ENCODE results near the gene ARHGEF37.

Gene ARHGEF37

DNA sequence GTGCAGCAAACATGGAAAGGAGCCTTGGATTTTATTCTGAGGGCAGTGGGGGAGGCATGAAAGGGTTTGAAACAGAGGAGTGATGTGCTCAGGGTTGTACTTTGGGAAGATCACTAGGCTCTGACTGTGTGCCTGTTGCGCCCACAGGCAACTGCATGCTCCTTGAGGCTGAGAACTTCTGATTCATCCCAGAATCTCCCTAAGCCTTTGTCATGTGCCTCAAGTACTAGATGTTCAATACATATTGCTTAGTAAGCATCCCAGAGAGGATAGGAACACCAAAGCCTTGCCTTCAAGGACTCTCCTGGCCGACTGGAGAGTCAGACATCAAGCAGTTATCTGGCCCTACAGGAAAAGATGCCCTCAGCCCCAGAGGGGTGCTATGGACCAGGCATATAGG lies 54.1 kb downstream of the ARHGEF37 start:
- no peak for FAIRE-seq
- DNase-seq (ENCODE audit: insufficient read length, low spot score), result no peak
- TF ChIP-seq, protein P1, sequence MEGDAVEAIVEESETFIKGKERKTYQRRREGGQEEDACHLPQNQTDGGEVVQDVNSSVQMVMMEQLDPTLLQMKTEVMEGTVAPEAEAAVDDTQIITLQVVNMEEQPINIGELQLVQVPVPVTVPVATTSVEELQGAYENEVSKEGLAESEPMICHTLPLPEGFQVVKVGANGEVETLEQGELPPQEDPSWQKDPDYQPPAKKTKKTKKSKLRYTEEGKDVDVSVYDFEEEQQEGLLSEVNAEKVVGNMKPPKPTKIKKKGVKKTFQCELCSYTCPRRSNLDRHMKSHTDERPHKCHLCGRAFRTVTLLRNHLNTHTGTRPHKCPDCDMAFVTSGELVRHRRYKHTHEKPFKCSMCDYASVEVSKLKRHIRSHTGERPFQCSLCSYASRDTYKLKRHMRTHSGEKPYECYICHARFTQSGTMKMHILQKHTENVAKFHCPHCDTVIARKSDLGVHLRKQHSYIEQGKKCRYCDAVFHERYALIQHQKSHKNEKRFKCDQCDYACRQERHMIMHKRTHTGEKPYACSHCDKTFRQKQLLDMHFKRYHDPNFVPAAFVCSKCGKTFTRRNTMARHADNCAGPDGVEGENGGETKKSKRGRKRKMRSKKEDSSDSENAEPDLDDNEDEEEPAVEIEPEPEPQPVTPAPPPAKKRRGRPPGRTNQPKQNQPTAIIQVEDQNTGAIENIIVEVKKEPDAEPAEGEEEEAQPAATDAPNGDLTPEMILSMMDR (IDR thresholded peaks at IDR 0.05; ENCODE audit: insufficient read depth, missing control alignments), result no peak

DNA sequence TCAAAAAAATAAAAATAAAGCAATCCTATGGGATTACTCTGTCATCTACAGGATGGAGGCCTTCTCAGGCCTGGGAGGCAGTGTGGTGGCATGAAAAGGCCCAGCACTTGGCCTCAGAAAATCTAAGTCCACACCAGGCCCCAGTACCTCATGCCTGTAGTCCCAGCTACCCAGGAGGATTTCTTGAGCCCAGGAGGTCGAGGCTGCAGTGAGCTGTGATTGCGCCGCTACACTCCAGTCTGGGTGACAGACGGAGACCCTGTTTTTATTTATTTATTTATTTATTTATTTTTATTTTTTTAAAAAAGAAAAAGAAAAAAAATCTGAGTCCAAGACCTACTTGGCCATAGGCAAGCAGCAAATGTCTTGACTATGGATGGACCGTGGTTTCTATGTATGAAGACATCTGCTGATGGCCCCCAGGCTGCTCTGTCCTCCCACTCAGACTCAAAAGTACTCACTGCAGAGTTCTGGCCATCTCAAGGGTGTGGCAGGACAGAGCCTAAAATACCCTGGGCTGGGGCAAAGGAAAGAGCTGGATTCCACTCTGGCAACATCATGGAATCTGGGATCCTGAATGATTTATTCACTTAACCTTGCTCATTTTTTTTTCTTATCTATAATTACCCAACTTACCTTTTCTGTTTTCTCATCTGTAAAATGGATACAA lies 55.0 kb downstream of the ARHGEF37 start:
- FAIRE-seq, result no peak
- TF ChIP-seq, protein P1 (IDR thresholded peaks at IDR 0.05; ENCODE audit: insufficient read depth, missing control alignments), result no peak

DNA sequence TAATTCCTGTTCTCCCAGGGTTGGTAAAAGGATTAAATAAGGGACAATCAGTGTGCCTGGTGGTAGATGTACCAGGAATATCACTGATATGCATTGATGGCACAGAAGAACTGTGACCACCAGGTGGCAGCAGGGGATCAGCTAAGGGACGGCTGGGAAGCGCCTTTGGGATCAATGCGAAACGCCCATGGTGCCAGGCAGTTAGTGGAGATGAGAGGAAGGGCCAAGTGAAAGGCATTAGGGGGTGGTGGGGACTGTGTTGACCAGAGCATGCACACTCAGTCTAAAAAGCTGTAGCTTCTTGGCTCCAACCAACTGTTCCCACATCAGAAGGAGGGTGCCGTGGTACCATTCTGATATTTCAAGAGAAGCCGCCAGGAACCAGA lies 55.6 kb downstream of the ARHGEF37 start:
- DNase-seq (ENCODE audit: insufficient read length, low spot score) (peak; percentile 62), FAIRE-seq (peak; percentile 25)
- TF ChIP-seq, protein P1 (IDR thresholded peaks at IDR 0.05; ENCODE audit: insufficient read depth, missing control alignments), result peak; percentile 93

More for the DNA sequence above, 55.0 kb downstream of the ARHGEF37 start:
- no peak for DNase-seq (ENCODE audit: insufficient read length, low spot score)

GRCh38 chr5:149638136-149638535 lies 56.8 kb downstream of the ARHGEF37 start:
- FAIRE-seq, result no peak
- DNase-seq (ENCODE audit: insufficient read length, low spot score), result no peak
- TF ChIP-seq, protein P1 (IDR thresholded peaks at IDR 0.05; ENCODE audit: insufficient read depth, missing control alignments), result no peak

GRCh38 chr5:149638546-149639241 lies 57.4 kb downstream of the ARHGEF37 start:
- no peak for FAIRE-seq
- DNase-seq (ENCODE audit: insufficient read length, low spot score), result no peak
- TF ChIP-seq, protein P1 (IDR thresholded peaks at IDR 0.05; ENCODE audit: insufficient read depth, missing control alignments), result no peak

DNA sequence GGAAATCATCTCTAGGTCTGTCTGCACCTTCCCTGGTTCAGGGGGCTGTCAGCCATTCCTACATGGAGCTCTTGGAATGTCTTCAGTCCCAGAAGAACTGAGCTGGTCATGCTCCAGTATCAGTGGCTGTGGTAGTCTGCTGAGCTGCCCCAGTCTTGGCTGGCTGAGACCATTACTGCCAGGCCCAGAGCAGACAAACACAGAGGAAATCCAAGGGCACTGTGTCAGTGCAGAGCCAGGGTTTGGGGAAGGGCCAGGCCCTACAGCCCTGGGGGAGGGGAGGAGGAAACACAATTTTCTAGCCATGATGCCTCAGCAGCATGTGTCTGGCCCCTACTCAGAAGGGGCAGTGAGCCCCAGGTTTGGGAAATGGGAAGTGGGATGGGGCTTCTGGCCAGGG lies 58.4 kb downstream of the ARHGEF37 start:
- no peak for DNase-seq (ENCODE audit: insufficient read length, low spot score)
- no peak for FAIRE-seq
- TF ChIP-seq, protein P1 (IDR thresholded peaks at IDR 0.05; ENCODE audit: insufficient read depth, missing control alignments), result no peak
